HEK293 (cell line): ENCODE measurements around the gene DPF3.

Experiments
- AEBP2 ChIP-seq: fragments of 450-650 bp; formaldehyde crosslinking; IDR thresholded peaks from 2 replicates; pipeline ENCODE4 v1.5.1; 2016; ENCODE audit warnings: missing biosample characterization, missing genetic modification characterization, borderline replicate concordance
- ZNF138 ChIP-seq: fragments of 450-650 bp; formaldehyde crosslinking; IDR thresholded peaks from 2 replicates; pipeline ENCODE4 v1.5.1; 2016; ENCODE audit warnings: missing biosample characterization, missing genetic modification characterization, borderline replicate concordance
- ZNF311 ChIP-seq: fragments of 450-650 bp; formaldehyde crosslinking; IDR thresholded peaks from 2 replicates; pipeline ENCODE4 v1.5.1; 2017; ENCODE audit warnings: missing biosample characterization, missing genetic modification characterization, borderline replicate concordance
- ZNF362 ChIP-seq: fragments of 450-650 bp; formaldehyde crosslinking; IDR thresholded peaks from 2 replicates; pipeline ENCODE4 v1.5.1; 2016; ENCODE audit warnings: missing biosample characterization, missing genetic modification characterization
- ZNF660 ChIP-seq: fragments of 450-650 bp; IDR thresholded peaks from 2 replicates; pipeline ENCODE4 v1.5.1; 2018; ENCODE audit warnings: missing biosample characterization, mild to moderate bottlenecking, missing genetic modification characterization
- TF ChIP-seq, protein P1 (sequence below): fragments of 450-650 bp; formaldehyde crosslinking; IDR thresholded peaks from 2 replicates; pipeline ENCODE4 v1.5.1; 2016; ENCODE audit warnings: missing biosample characterization, missing genetic modification characterization
- TF ChIP-seq, protein P2 (sequence below): fragments of 450-650 bp; formaldehyde crosslinking; IDR thresholded peaks from 2 replicates; pipeline ENCODE4 v1.5.1; 2016; ENCODE audit warnings: missing biosample characterization, missing genetic modification characterization
- TF ChIP-seq, protein P3 (sequence below): fragments of 450-650 bp; formaldehyde crosslinking; IDR thresholded peaks from 2 replicates; pipeline ENCODE4 v1.5.1; 2016; ENCODE audit warnings: missing biosample characterization, missing genetic modification characterization

DNA sequence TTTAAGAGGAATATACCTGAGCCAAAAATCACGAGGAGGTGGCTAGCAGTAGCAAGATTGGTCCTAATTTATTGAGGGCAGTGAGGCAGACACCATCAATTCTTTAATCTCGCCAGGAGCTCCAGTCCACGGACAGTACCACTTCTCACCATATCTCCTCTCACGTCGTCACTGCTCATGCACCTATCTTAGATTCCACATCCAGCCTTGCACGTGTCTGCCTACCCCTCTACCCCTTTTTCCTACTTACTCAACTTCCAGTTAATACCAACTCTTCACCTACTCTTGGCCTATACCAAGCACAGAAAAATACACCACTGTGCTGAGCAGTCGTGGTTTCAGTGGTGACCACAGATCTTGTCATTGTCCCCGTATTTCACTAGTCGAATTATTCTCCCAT, 246.1 kb downstream of the DPF3 start:
- TF ChIP-seq ZNF138 (tag by site-specific recombination) (no peak), ZNF660 (tag by site-specific recombination) (no peak), AEBP2 (tag by site-specific recombination) (no peak), ZNF362 (tag by site-specific recombination) (no peak), ZNF311 (no peak)
- TF ChIP-seq, protein P1, sequence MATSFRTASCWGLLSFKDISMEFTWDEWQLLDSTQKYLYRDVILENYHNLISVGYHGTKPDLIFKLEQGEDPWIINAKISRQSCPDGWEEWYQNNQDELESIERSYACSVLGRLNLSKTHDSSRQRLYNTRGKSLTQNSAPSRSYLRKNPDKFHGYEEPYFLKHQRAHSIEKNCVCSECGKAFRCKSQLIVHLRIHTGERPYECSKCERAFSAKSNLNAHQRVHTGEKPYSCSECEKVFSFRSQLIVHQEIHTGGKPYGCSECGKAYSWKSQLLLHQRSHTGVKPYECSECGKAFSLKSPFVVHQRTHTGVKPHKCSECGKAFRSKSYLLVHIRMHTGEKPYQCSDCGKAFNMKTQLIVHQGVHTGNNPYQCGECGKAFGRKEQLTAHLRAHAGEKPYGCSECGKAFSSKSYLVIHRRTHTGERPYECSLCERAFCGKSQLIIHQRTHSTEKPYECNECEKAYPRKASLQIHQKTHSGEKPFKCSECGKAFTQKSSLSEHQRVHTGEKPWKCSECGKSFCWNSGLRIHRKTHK (tag by site-specific recombination), result no peak
- TF ChIP-seq, protein P2, sequence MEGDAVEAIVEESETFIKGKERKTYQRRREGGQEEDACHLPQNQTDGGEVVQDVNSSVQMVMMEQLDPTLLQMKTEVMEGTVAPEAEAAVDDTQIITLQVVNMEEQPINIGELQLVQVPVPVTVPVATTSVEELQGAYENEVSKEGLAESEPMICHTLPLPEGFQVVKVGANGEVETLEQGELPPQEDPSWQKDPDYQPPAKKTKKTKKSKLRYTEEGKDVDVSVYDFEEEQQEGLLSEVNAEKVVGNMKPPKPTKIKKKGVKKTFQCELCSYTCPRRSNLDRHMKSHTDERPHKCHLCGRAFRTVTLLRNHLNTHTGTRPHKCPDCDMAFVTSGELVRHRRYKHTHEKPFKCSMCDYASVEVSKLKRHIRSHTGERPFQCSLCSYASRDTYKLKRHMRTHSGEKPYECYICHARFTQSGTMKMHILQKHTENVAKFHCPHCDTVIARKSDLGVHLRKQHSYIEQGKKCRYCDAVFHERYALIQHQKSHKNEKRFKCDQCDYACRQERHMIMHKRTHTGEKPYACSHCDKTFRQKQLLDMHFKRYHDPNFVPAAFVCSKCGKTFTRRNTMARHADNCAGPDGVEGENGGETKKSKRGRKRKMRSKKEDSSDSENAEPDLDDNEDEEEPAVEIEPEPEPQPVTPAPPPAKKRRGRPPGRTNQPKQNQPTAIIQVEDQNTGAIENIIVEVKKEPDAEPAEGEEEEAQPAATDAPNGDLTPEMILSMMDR (tag by site-specific recombination), result no peak
- TF ChIP-seq, protein P3, sequence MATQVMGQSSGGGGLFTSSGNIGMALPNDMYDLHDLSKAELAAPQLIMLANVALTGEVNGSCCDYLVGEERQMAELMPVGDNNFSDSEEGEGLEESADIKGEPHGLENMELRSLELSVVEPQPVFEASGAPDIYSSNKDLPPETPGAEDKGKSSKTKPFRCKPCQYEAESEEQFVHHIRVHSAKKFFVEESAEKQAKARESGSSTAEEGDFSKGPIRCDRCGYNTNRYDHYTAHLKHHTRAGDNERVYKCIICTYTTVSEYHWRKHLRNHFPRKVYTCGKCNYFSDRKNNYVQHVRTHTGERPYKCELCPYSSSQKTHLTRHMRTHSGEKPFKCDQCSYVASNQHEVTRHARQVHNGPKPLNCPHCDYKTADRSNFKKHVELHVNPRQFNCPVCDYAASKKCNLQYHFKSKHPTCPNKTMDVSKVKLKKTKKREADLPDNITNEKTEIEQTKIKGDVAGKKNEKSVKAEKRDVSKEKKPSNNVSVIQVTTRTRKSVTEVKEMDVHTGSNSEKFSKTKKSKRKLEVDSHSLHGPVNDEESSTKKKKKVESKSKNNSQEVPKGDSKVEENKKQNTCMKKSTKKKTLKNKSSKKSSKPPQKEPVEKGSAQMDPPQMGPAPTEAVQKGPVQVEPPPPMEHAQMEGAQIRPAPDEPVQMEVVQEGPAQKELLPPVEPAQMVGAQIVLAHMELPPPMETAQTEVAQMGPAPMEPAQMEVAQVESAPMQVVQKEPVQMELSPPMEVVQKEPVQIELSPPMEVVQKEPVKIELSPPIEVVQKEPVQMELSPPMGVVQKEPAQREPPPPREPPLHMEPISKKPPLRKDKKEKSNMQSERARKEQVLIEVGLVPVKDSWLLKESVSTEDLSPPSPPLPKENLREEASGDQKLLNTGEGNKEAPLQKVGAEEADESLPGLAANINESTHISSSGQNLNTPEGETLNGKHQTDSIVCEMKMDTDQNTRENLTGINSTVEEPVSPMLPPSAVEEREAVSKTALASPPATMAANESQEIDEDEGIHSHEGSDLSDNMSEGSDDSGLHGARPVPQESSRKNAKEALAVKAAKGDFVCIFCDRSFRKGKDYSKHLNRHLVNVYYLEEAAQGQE (tag by site-specific recombination), result no peak
